Neural progenitor cell (in vitro differentiated cells): ENCODE results near the gene PBX1. TPM values are rescaled to one million over a fixed set of nuclear protein-coding genes. Genes with fewer than 3 reads are reported as not detected.

Experiments used
- DNase-seq: peaks from one replicate; pipeline ENCODE4 v3.0.0-alpha.2; 2016; ENCODE audit warnings: low spot score
- H2AFZ ChIP-seq: fragments of 200-600 bp; sonication (generic); replicated peaks from 2 replicates; pipeline ENCODE4 v1.6.1; 2016; ENCODE audit warnings: antibody characterized with exemption
- H3F3A ChIP-seq: fragments of 200-600 bp; sonication (generic); 2 replicates; pipeline ENCODE4 v1.6.1; 2016; ENCODE audit warnings: antibody characterized with exemption, low read depth
- H3K27ac ChIP-seq: fragments of 200-600 bp; sonication (generic); 2 replicates; pipeline ENCODE4 v1.5.1; 2016; ENCODE audit warnings: mild to moderate bottlenecking
- H3K27me3 ChIP-seq: fragments of 200-600 bp; sonication (generic); 2 replicates; pipeline ENCODE4 v1.6.1; 2016; ENCODE audit warnings: mild to moderate bottlenecking, moderate library complexity
- H3K36me3 ChIP-seq: fragments of 200-600 bp; sonication (generic); 2 replicates; pipeline ENCODE4 v1.5.1; 2016
- H3K4me1 ChIP-seq: fragments of 200-600 bp; sonication (generic); 2 replicates; pipeline ENCODE4 v1.6.1; 2016; ENCODE audit warnings: mixed run types
- H3K4me2 ChIP-seq: fragments of 200-600 bp; sonication (generic); 2 replicates; pipeline ENCODE4 v1.6.1; 2016
- H3K4me3 ChIP-seq: fragments of 200-600 bp; sonication (generic); 2 replicates; pipeline ENCODE4 v1.5.1; 2016
- H3K79me2 ChIP-seq: fragments of 200-600 bp; sonication (generic); 2 replicates; pipeline ENCODE4 v1.6.1; 2016; ENCODE audit warnings: low read depth
- H3K9ac ChIP-seq: fragments of 200-600 bp; sonication (generic); 2 replicates; pipeline ENCODE4 v1.6.1; 2016
- H3K9me3 ChIP-seq: fragments of 200-600 bp; sonication (generic); 2 replicates; pipeline ENCODE4 v1.5.1; 2016; ENCODE audit warnings: low read depth
- H4K20me1 ChIP-seq: fragments of 200-600 bp; sonication (generic); 2 replicates; pipeline ENCODE4 v1.6.1; 2016; ENCODE audit warnings: low read depth
- H3K27ac Mint-ChIP-seq: 3 replicates; pipeline ENCODE4 v1.8.0; 2021; ENCODE audit warnings: mixed read lengths
- H3K27me3 Mint-ChIP-seq: 2 replicates; pipeline ENCODE4 v1.8.0; 2022; ENCODE audit warnings: low read depth, mild to moderate bottlenecking, inconsistent platforms, moderate library complexity, mixed read lengths; ENCODE audit not compliant: insufficient read depth
- H3K36me3 Mint-ChIP-seq: 3 replicates; pipeline ENCODE4 v1.8.0; 2021; ENCODE audit warnings: mixed read lengths
- H3K4me1 Mint-ChIP-seq: 3 replicates; pipeline ENCODE4 v1.8.0; 2021; ENCODE audit warnings: mixed read lengths
- H3K4me3 Mint-ChIP-seq: 3 replicates; pipeline ENCODE4 v1.8.0; 2021; ENCODE audit warnings: mild to moderate bottlenecking, moderate library complexity, mixed read lengths
- H3K9me3 Mint-ChIP-seq: 3 replicates; pipeline ENCODE4 v1.8.0; 2020; ENCODE audit warnings: mixed read lengths
- CTCF ChIP-seq: fragments of 200-600 bp; sonication (generic); IDR thresholded peaks from 2 replicates; pipeline ENCODE4 v1.5.1; 2017; ENCODE audit warnings: antibody characterized with exemption, mild to moderate bottlenecking
- EZH2 ChIP-seq: fragments of 200-600 bp; sonication (generic); IDR thresholded peaks from 2 replicates; pipeline ENCODE4 v1.6.1; 2017; ENCODE audit warnings: antibody characterized with exemption, mild to moderate bottlenecking, moderate library complexity
- EZH2phosphoT487 ChIP-seq: fragments of 200-600 bp; sonication (generic); IDR thresholded peaks from 2 replicates; pipeline ENCODE4 v1.6.1; 2017; ENCODE audit warnings: antibody characterized with exemption
- total RNA-seq: library from RNA; depleted of rRNA; stranded (reverse); fragments of >200 nt; gene quantifications from 2 replicates; pipeline ENCODE4 v1.2.3, GENCODE V29; 2015; ENCODE audit warnings: low replicate concordance

Gene PBX1
- total RNA-seq, 1 donor from 2014 or later = 91.1 TPM

GRCh38 chr1:164618202-164618564, 59.2 kb downstream of the PBX1 start:
- Histone ChIP-seq H2AFZ (no peak overlapping the region), H3F3A (peaks cover 5% of the 10 kb centered on the region), H3K4me2 (no peak overlapping the region), H3K9ac (no peak overlapping the region), H3K4me1 (peaks cover 38% of the 10 kb centered on the region), H3K36me3 (no peaks in the 10 kb centered on the region), H3K4me3 (no peak overlapping the region), H3K27me3 (no peaks in the 10 kb centered on the region), H3K79me2 (peaks cover 100% of the 10 kb centered on the region), H3K9me3 (no peaks in the 10 kb centered on the region), H3K27ac (no peak overlapping the region), H4K20me1 (peaks cover 99% of the 10 kb centered on the region)
- H3K36me3 Mint-ChIP-seq = peaks cover 2% of the 10 kb centered on the region
- no peak for DNase-seq
- H3K4me3 Mint-ChIP-seq = no peak overlapping the region
- no peak overlapping the region for H3K27ac Mint-ChIP-seq
- TF ChIP-seq EZH2 = no peak
- TF ChIP-seq EZH2phosphoT487 = no peak
- TF ChIP-seq CTCF = no peak
- no peaks in the 10 kb centered on the region for H3K9me3 Mint-ChIP-seq
- peaks cover 46% of the 10 kb centered on the region for H3K4me1 Mint-ChIP-seq
- no peaks in the 10 kb centered on the region for H3K27me3 Mint-ChIP-seq

GRCh38 chr1:164619006-164619784, 60.2 kb downstream of the PBX1 start:
- H3K36me3 Mint-ChIP-seq = no peaks in the 10 kb centered on the region
- peaks cover 45% of the 10 kb centered on the region for H3K4me1 Mint-ChIP-seq
- Histone ChIP-seq H3K4me1 (peaks cover 35% of the 10 kb centered on the region), H3K36me3 (no peaks in the 10 kb centered on the region), H3F3A (peaks cover 5% of the 10 kb centered on the region), H2AFZ (no peak overlapping the region), H3K4me3 (no peak overlapping the region), H3K4me2 (no peak overlapping the region), H4K20me1 (peaks cover 99% of the 10 kb centered on the region), H3K27me3 (no peaks in the 10 kb centered on the region), H3K79me2 (peaks cover 100% of the 10 kb centered on the region), H3K9me3 (no peaks in the 10 kb centered on the region), H3K27ac (no peak overlapping the region), H3K9ac (no peak overlapping the region)
- TF ChIP-seq EZH2phosphoT487 (no peak), CTCF (no peak)
- no peak overlapping the region for H3K4me3 Mint-ChIP-seq
- H3K9me3 Mint-ChIP-seq = no peaks in the 10 kb centered on the region
- H3K27ac Mint-ChIP-seq = peak overlapping the region; percentile 19
- no peak for DNase-seq
- H3K27me3 Mint-ChIP-seq = no peaks in the 10 kb centered on the region

GRCh38 chr1:164622068-164622845, 63.3 kb downstream of the PBX1 start:
- peak overlapping the region; percentile 5 for H3K27ac Mint-ChIP-seq
- H3K79me2 ChIP-seq = peaks cover 100% of the 10 kb centered on the region
- no peak overlapping the region for H3K4me3 Mint-ChIP-seq

More at GRCh38 chr1:164622068-164622845, 63.3 kb downstream of the PBX1 start:
- peaks cover 100% of the 10 kb centered on the region for H4K20me1 ChIP-seq
- peaks cover 43% of the 10 kb centered on the region for H3K4me1 Mint-ChIP-seq
- H3K27ac ChIP-seq = no peak overlapping the region
- no peaks in the 10 kb centered on the region for H3K9me3 ChIP-seq
- no peaks in the 10 kb centered on the region for H3K9me3 Mint-ChIP-seq
- H3F3A ChIP-seq = peaks cover 5% of the 10 kb centered on the region
- no peak overlapping the region for H3K9ac ChIP-seq
- no peak overlapping the region for H3K4me2 ChIP-seq
- DNase-seq = no peak
- no peak overlapping the region for H2AFZ ChIP-seq
- no peaks in the 10 kb centered on the region for H3K36me3 ChIP-seq
- no peaks in the 10 kb centered on the region for H3K27me3 Mint-ChIP-seq
- TF ChIP-seq EZH2phosphoT487 (no peak), EZH2 (no peak), CTCF (no peak)
- H3K4me3 ChIP-seq = no peak overlapping the region
- H3K27me3 ChIP-seq = no peaks in the 10 kb centered on the region
- peaks cover 9% of the 10 kb centered on the region for H3K36me3 Mint-ChIP-seq
- H3K4me1 ChIP-seq = peaks cover 43% of the 10 kb centered on the region
